GM12874 (cell line): ENCODE data around the gene ATP8A2.

Experiments used
- TF ChIP-seq, protein P1 (sequence below): IDR thresholded peaks from 2 replicates; pipeline ENCODE4 v1.5.1; 2011; ENCODE audit warnings: low read depth, mild to moderate bottlenecking, control low read depth, low read length, moderate library complexity; ENCODE audit not compliant: insufficient read depth

ATP8A2 gene

DNA sequence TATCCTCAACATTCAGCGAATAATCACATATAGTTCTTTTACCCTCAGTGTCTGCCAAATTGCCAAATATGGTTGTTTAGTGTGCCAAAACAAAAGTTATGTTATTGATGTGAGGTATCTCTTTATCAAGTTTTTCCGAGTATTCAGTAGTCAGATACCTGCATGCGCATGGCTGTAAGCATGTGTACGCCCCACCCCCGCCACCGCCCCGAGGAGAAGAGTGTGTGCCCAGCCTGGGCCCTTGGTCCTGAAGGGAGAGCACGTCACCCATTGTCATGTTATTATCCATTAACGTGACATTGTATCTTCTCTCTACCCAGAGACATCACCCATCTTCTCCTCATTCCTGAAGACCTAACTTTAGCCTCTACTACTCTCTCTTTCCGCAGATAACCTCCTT is 533.1 kb downstream of the ATP8A2 start:
- TF ChIP-seq, protein P1, sequence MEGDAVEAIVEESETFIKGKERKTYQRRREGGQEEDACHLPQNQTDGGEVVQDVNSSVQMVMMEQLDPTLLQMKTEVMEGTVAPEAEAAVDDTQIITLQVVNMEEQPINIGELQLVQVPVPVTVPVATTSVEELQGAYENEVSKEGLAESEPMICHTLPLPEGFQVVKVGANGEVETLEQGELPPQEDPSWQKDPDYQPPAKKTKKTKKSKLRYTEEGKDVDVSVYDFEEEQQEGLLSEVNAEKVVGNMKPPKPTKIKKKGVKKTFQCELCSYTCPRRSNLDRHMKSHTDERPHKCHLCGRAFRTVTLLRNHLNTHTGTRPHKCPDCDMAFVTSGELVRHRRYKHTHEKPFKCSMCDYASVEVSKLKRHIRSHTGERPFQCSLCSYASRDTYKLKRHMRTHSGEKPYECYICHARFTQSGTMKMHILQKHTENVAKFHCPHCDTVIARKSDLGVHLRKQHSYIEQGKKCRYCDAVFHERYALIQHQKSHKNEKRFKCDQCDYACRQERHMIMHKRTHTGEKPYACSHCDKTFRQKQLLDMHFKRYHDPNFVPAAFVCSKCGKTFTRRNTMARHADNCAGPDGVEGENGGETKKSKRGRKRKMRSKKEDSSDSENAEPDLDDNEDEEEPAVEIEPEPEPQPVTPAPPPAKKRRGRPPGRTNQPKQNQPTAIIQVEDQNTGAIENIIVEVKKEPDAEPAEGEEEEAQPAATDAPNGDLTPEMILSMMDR = no peak

DNA sequence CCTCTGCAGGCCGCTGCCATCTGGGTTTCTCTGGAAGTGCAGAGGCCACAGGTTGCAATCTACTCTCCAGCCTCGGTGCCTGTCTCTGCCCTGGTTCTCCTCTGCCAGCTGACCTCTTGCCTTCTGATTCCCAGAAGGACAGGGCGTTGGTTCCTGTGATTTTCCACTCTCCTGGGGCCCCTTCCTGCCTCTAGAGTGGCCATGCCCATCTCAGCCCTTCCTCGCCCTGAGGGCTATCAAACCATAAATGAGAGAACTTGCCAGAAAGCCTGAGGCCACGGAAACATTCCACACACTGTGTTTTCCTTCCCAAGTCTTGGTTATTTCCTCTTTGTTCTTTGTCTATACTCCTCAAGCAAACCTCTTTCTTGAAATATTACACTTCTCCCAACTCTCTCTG is 533.8 kb downstream of the ATP8A2 start:
- TF ChIP-seq, protein P1 = no peak

DNA sequence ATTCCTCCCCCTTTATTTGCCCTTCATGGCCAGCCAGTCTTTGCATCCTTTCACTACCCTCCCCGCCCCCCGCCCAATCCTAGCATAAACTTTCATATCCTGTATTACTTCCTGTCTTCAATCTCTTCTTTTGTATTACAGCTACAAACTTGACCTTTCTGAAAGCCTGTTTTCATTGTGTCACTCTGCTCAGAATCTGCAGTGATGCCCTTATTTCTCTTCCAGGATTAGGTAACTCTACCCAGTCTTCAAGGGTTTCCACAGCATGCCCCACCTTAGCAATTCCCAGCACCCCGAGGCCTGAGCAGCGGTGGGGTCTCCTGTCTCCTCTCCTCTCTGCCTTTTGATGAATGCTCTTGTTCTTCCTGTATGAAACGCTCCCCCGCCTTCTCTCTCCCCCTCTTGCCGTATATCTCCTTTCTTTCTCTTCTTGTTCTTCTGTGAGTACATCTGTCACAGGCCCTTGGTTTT is 534.5 kb downstream of the ATP8A2 start:
- TF ChIP-seq, protein P1 = no peak

DNA sequence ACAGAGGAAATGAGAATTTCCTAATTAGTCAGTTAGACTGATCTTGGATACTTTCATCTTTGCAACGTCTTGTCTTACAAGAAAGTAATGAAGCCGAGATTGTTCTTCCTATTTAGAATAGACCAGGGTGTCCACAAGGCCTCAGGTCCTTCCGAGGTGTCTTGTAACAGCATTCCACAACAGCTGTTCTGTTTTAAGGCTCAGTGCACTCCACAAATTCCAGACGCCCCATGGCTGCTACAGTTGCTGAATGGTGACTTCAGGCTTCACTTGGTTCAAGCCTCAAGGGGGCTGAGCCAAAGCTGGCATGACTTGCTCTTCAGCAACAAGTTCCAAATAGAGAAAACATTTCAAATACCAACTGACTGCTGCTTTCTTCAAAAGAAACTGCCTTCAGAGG is 536.6 kb downstream of the ATP8A2 start:
- TF ChIP-seq, protein P1 = no peak

DNA sequence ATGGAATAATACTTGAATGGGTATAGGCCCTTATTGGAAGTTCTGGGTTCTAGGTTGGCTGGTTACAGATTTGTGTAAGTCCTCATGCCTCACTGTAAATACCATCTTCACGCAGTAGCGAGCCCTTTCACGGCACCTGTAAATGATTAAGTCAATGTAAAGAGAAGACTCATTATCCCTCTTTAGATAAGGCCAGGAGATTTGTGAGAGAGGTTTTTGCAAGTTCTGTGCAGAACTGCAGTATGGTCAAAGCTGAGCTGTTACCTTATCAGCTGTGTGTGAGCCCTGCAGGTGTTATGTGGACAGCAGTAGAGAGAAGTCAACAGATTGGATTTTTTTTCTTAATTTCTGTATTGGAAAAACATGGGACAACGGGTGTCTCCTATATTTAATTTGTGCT is 538.5 kb downstream of the ATP8A2 start:
- TF ChIP-seq, protein P1 = no peak

DNA sequence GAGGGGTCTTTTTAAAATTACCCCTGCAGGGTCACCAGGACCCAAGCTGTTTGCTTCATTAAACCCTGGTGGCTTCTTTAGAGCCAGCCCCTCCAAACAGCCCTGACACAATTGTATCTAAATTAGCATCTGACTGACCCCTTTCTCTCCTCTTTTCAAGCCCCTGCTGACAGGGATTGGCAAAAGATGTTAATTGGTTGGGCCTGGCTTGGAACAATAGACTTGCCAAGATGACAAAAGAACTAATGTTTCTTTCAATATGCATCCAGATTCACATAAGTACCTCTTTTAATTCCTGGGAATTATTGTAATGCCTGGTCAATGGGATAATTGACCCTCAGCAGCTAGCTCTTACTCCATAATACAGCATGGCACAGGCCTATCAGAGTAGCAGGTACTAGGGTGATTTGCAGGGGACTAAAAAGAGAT is 539.2 kb downstream of the ATP8A2 start:
- TF ChIP-seq, protein P1 = no peak

DNA sequence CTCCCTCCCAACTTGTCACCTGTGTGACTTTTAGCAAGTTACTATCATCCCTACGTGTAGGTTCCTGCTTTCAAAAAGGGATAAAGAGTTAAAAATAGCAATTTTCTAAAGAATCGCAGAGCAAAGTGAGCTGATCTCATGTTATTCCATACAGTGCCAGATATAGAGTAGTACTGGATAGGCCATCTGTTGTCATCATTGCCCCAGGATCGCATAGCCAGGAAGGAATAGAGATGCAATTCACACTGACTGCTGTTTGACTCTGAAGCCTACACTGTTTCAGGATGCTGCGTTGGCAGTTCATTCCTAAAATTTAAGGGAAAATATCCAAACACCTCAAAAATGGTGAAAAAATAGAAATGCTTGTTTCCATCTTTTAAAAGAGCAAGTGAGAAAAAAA is 541.2 kb downstream of the ATP8A2 start:
- TF ChIP-seq, protein P1 = no peak
